Measurements from ENCODE around the gene MXD4. TPM values are rescaled to one million over a fixed set of nuclear protein-coding genes. Genes with fewer than 3 reads are reported as not detected.
A peak's percentile ranks its signal among the peaks of the same experiment; 100 is the strongest.

The MXD4 gene
- total RNA-seq, 1 experiment from 2014 or later: 20.4 TPM

- TF ChIP-seq ZNF416 (CRISPR knock-in tag; IDR thresholded peaks at IDR 0.05) (no peak), ERG (CRISPR knock-in tag; IDR thresholded peaks at IDR 0.05) (no peak)
- DNase-seq (ENCODE audit: low spot score) (no peak), ATAC-seq (no peak)
- no peak overlapping the region for H3K4me3 Mint-ChIP-seq
- peaks cover 12% of the 10 kb centered on the region for H3K27me3 Mint-ChIP-seq (ENCODE audit: low read depth)
- peaks cover 13% of the 10 kb centered on the region for H3K36me3 Mint-ChIP-seq
- ChIA-PET CTCF (no interaction called here), POLR2A (no interaction called here)
- H3K9me3 Mint-ChIP-seq: peaks cover 23% of the 10 kb centered on the region
- H3K4me1 Mint-ChIP-seq: peaks cover 9% of the 10 kb centered on the region; the same call in 1 of the 2 replicates
- H3K27ac Mint-ChIP-seq: no peak overlapping the region
Measured at GRCh38 chr4:2248044-2248780, 13.7 kb downstream of the MXD4 start.

DNA sequence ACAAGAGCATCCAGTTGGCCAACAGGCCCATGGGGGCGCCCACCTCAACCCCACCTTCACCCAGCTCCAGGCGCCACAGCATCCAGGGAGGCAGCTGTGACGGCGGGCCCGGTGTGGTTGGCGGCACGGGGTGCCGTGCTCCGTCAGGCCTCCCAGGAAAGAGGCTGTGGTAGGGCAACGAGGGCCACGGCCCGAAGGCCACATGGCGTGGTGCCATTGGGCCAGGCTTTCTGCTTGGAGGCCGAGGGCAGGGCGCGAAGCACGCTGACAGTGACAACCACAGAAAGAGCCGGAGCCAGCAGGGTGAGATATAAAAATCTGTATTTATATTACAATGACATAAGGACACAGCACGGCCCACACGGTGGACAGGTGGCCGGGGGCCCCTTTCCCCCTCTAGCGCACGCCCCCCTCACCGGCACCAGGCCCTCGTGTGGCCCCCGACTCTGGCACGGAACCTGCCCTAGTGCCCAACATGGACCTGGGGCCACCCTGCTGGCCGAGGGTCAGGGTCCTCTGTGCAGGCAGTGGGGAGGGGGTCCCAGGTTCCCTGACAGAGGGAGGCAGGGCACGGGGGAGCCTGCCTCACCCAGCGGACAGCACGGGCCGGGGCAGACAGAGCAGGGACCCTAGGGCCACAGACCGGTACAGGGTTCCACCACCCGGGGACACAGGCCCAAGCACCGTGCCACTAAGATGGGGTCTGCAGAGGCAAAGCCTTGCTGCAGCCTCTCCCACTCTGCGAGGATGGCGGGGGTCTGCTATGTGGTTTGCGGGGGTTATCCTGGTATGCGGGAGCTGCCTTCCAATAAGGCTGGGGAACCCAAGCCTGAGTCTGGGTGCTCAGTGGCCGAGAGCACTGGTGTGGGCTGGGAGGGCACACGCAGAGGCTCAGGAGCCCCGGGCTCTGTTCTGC is 14.5 kb downstream of the MXD4 start:
- Mint-ChIP-seq H3K9me3 (peaks cover 23% of the 10 kb centered on the region), H3K4me3 (no peak overlapping the region), H3K27me3 (ENCODE audit: low read depth) (peaks cover 13% of the 10 kb centered on the region), H3K4me1 (peaks cover 6% of the 10 kb centered on the region; the same call in 1 of the 2 replicates), H3K36me3 (peaks cover 13% of the 10 kb centered on the region), H3K27ac (no peak overlapping the region; the same call in 1 of the 2 replicates)
- CTCF ChIA-PET: interaction anchor here (1.8 kb wide), 1 partner anchor 27 kb away, joined by 5 read pairs; no protein-coding TSS in a partner anchor
- TF ChIP-seq ESRRA (CRISPR knock-in tag; IDR thresholded peaks at IDR 0.05; ENCODE audit: borderline replicate concordance) (no peak), MLX (CRISPR knock-in tag; IDR thresholded peaks at IDR 0.05) (no peak), ZSCAN18 (CRISPR knock-in tag; IDR thresholded peaks at IDR 0.05) (no peak), JUN (CRISPR knock-in tag; IDR thresholded peaks at IDR 0.05) (no peak)
- ATAC-seq (no peak), DNase-seq (ENCODE audit: low spot score) (peak; percentile 10)
- POLR2A ChIA-PET: no interaction called here

DNA sequence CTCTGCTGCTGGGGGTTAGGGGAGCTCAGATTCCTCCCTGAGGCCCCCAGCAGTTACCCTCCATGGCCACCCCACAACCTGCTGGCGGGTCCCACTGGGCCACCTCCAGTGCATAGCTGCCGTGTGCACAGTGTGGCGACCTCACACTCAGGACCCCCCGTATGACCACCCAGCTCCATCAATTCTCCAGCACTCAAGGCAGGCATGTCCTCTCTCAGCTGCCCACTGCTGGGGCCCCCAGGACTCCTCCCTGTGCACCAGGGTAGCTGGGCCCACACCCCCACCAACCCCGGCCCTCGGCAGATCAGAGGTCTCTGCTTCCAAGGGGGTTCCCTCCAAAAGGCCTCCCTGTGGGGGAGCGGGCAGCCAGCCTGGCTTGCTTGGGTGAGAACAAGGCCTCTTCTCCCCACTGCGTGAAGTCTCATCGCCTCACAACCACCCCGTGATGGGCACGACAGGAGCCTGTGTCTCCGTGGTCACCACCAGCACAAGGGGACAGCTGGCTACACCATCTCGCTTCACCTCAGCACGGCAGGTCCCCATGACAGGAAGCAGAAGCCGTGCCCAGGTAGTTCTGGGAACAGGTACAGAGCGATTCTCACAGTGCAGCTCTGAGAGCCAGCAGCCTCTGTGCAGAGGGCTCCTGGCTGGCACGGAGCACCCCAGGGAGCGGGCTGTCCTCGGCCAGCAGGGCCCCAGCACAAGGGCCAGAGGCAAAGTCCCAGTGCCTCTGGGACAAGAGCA is 15.4 kb downstream of the MXD4 start:
- no peak for TF ChIP-seq SMAD4 (CRISPR knock-in tag; IDR thresholded peaks at IDR 0.05)
- no peak for TF ChIP-seq ZNF423 (CRISPR knock-in tag; IDR thresholded peaks at IDR 0.05)
- Mint-ChIP-seq H3K9me3 (peaks cover 23% of the 10 kb centered on the region), H3K27ac (no peak overlapping the region), H3K4me1 (peaks cover 6% of the 10 kb centered on the region; the same call in 1 of the 2 replicates), H3K36me3 (peaks cover 13% of the 10 kb centered on the region), H3K4me3 (no peak overlapping the region), H3K27me3 (ENCODE audit: low read depth) (peaks cover 13% of the 10 kb centered on the region)
- DNase-seq (ENCODE audit: low spot score) (no peak), ATAC-seq (no peak)
- POLR2A ChIA-PET: no interaction called here
- CTCF ChIA-PET: interaction anchor here (1.8 kb wide), 1 partner anchor 27 kb away, joined by 5 read pairs; no protein-coding TSS in a partner anchor

GRCh38 chr4:2245787-2246275 is 16.1 kb downstream of the MXD4 start:
- peaks cover 23% of the 10 kb centered on the region for H3K9me3 Mint-ChIP-seq
- peaks cover 13% of the 10 kb centered on the region for H3K36me3 Mint-ChIP-seq
- no peak overlapping the region for H3K27ac Mint-ChIP-seq
- TF ChIP-seq MYBL2 (CRISPR knock-in tag; IDR thresholded peaks at IDR 0.05) (no peak), ELF4 (CRISPR knock-in tag; IDR thresholded peaks at IDR 0.05; ENCODE audit: low read depth) (no peak), FOXP4 (CRISPR knock-in tag; IDR thresholded peaks at IDR 0.05) (no peak), ZBTB21 (CRISPR knock-in tag; IDR thresholded peaks at IDR 0.05; ENCODE audit: borderline replicate concordance) (no peak), JUN (CRISPR knock-in tag; IDR thresholded peaks at IDR 0.05) (no peak)
- TF ChIP-seq, protein P1, sequence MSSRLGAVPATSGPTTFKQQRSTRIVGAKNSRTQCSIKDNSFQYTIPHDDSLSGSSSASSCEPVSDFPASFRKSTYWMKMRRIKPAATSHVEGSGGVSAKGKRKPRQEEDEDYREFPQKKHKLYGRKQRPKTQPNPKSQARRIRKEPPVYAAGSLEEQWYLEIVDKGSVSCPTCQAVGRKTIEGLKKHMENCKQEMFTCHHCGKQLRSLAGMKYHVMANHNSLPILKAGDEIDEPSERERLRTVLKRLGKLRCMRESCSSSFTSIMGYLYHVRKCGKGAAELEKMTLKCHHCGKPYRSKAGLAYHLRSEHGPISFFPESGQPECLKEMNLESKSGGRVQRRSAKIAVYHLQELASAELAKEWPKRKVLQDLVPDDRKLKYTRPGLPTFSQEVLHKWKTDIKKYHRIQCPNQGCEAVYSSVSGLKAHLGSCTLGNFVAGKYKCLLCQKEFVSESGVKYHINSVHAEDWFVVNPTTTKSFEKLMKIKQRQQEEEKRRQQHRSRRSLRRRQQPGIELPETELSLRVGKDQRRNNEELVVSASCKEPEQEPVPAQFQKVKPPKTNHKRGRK (CRISPR knock-in tag; IDR thresholded peaks at IDR 0.05; ENCODE audit: borderline replicate concordance): no peak
- TF ChIP-seq, protein P2, sequence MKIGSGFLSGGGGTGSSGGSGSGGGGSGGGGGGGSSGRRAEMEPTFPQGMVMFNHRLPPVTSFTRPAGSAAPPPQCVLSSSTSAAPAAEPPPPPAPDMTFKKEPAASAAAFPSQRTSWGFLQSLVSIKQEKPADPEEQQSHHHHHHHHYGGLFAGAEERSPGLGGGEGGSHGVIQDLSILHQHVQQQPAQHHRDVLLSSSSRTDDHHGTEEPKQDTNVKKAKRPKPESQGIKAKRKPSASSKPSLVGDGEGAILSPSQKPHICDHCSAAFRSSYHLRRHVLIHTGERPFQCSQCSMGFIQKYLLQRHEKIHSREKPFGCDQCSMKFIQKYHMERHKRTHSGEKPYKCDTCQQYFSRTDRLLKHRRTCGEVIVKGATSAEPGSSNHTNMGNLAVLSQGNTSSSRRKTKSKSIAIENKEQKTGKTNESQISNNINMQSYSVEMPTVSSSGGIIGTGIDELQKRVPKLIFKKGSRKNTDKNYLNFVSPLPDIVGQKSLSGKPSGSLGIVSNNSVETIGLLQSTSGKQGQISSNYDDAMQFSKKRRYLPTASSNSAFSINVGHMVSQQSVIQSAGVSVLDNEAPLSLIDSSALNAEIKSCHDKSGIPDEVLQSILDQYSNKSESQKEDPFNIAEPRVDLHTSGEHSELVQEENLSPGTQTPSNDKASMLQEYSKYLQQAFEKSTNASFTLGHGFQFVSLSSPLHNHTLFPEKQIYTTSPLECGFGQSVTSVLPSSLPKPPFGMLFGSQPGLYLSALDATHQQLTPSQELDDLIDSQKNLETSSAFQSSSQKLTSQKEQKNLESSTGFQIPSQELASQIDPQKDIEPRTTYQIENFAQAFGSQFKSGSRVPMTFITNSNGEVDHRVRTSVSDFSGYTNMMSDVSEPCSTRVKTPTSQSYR (CRISPR knock-in tag; IDR thresholded peaks at IDR 0.05): no peak
- H3K4me3 Mint-ChIP-seq: no peak overlapping the region
- ChIA-PET CTCF (interaction anchor here (1.8 kb wide), 1 partner anchor 26 kb away, joined by 5 read pairs; no protein-coding TSS in a partner anchor), POLR2A (no interaction called here)
- ATAC-seq (no peak), DNase-seq (ENCODE audit: low spot score) (no peak)
- peaks cover 13% of the 10 kb centered on the region for H3K27me3 Mint-ChIP-seq (ENCODE audit: low read depth)
- peaks cover 8% of the 10 kb centered on the region for H3K4me1 Mint-ChIP-seq

Data from WTC11 (cell line).